MM.1S (cell line): ENCODE results near the gene TBL1X.

Experiments
- CTCF ChIP-seq: fragments of 300-600 bp; sonication (generic); IDR thresholded peaks from 2 replicates; pipeline ENCODE4 v1.5.1; 2016; ENCODE audit warnings: antibody characterized with exemption, low read length, mixed read lengths
- EZH2 ChIP-seq: fragments of 300-600 bp; sonication (generic); optimal IDR thresholded peaks from 2 replicates; pipeline ENCODE3; 2017; ENCODE audit warnings: low read depth, mild to moderate bottlenecking, antibody characterized with exemption, low read length, mixed read lengths
- EZH2phosphoT487 ChIP-seq: fragments of 300-600 bp; sonication (generic); IDR thresholded peaks from 2 replicates; pipeline ENCODE4 v1.6.1; 2018; ENCODE audit warnings: antibody characterized with exemption, low read length

- TF ChIP-seq CTCF = no peak
- TF ChIP-seq EZH2 = no peak
- TF ChIP-seq EZH2phosphoT487 = no peak
These were observed 322.2 kb downstream of the TBL1X start for GRCh38 chrX:9786798-9787635.
